SK-N-SH treated with all-trans-retinoic acid at 6 μM for 48 hours (cell line): ENCODE results near the gene LMAN1L.

Source experiments
- ATAC-seq: fragments of 200-7000 bp; cut with Tn5 transposase; 3 replicates; pipeline ENCODE4 v1.9.1; 2020; ENCODE audit warnings: mild to moderate bottlenecking, moderate library complexity
- ARNTL ChIP-seq: fragments of 450-650 bp; formaldehyde crosslinking; IDR thresholded peaks from 2 replicates; pipeline ENCODE4 v1.5.0; 2020; ENCODE audit warnings: low read depth, mild to moderate bottlenecking, moderate library complexity, borderline replicate concordance
- BACH2 ChIP-seq: fragments of 250-450 bp; sonication (Bioruptor Pico); IDR thresholded peaks from 2 replicates; pipeline ENCODE4 v1.9.0; 2021; ENCODE audit warnings: mild to moderate bottlenecking, borderline replicate concordance
- CSDC2 ChIP-seq: fragments of 250-450 bp; sonication (Bioruptor Pico); IDR thresholded peaks from 2 replicates; pipeline ENCODE4 v1.5.0; 2020; ENCODE audit warnings: mild to moderate bottlenecking, moderate library complexity
- GLIS3 ChIP-seq: fragments of 250-450 bp; sonication (Bioruptor Pico); IDR thresholded peaks from 2 replicates; pipeline ENCODE4 v1.5.0; 2020; ENCODE audit warnings: mild to moderate bottlenecking, moderate library complexity
- ISL1 ChIP-seq: fragments of 250-450 bp; sonication (Bioruptor Pico); IDR thresholded peaks from 2 replicates; pipeline ENCODE4 v2.1.2; 2022; ENCODE audit warnings: mild to moderate bottlenecking, moderate library complexity
- OSR1 ChIP-seq: fragments of 250-450 bp; sonication (Bioruptor Pico); IDR thresholded peaks from 2 replicates; pipeline ENCODE4 v1.8.0; 2022; ENCODE audit warnings: moderate library complexity, mild to moderate bottlenecking, inconsistent platforms
- PPARA ChIP-seq: fragments of 250-450 bp; sonication (Bioruptor Pico); IDR thresholded peaks from 2 replicates; pipeline ENCODE4 v1.5.0; 2020; ENCODE audit warnings: mild to moderate bottlenecking, borderline replicate concordance
- RARB ChIP-seq: fragments of 250-450 bp; sonication (Bioruptor Pico); IDR thresholded peaks from 2 replicates; pipeline ENCODE4 v1.8.0; 2021; ENCODE audit warnings: mild to moderate bottlenecking, moderate library complexity
- SNAI2 ChIP-seq: fragments of 250-450 bp; sonication (Bioruptor Pico); IDR thresholded peaks from 2 replicates; pipeline ENCODE4 v1.5.0; 2020; ENCODE audit warnings: mild to moderate bottlenecking, moderate library complexity
- TCF4 ChIP-seq: fragments of 250-450 bp; sonication (Bioruptor Pico); IDR thresholded peaks from 2 replicates; pipeline ENCODE4 v1.8.0; 2021; ENCODE audit warnings: mild to moderate bottlenecking, moderate library complexity, borderline replicate concordance
- ZC3H10 ChIP-seq: fragments of 250-450 bp; sonication (Bioruptor Pico); IDR thresholded peaks from 2 replicates; pipeline ENCODE4 v1.5.1; 2021; ENCODE audit warnings: mild to moderate bottlenecking, moderate library complexity
- ZFP3 ChIP-seq: fragments of 250-450 bp; sonication (Bioruptor Pico); IDR thresholded peaks from 2 replicates; pipeline ENCODE4 v1.5.0; 2020; ENCODE audit warnings: mild to moderate bottlenecking, moderate library complexity
- ZFP30 ChIP-seq: fragments of 450-650 bp; formaldehyde crosslinking; IDR thresholded peaks from 2 replicates; pipeline ENCODE4 v1.5.0; 2022; ENCODE audit warnings: mild to moderate bottlenecking, moderate library complexity
- ZNF70 ChIP-seq: fragments of 450-650 bp; formaldehyde crosslinking; IDR thresholded peaks from 2 replicates; pipeline ENCODE4 v1.5.0; 2020; ENCODE audit warnings: mild to moderate bottlenecking, moderate library complexity
- ZNF8 ChIP-seq: fragments of 450-650 bp; formaldehyde crosslinking; IDR thresholded peaks from 2 replicates; pipeline ENCODE4 v1.5.0; 2020; ENCODE audit warnings: mild to moderate bottlenecking, moderate library complexity
- TF ChIP-seq, protein P1 (sequence below): fragments of 250-450 bp; sonication (Bioruptor Pico); IDR thresholded peaks from 2 replicates; pipeline ENCODE4 v1.8.0; 2021; ENCODE audit warnings: low read depth, mild to moderate bottlenecking, moderate library complexity, borderline replicate concordance
- TF ChIP-seq, protein P2 (sequence below): fragments of 250-450 bp; sonication (Bioruptor Pico); IDR thresholded peaks from 2 replicates; pipeline ENCODE4 v1.5.0; 2020; ENCODE audit warnings: mild to moderate bottlenecking, moderate library complexity
- TF ChIP-seq, protein P3 (sequence below): fragments of 250-450 bp; sonication (Bioruptor Pico); IDR thresholded peaks from 2 replicates; pipeline ENCODE4 v1.5.1; 2021; ENCODE audit warnings: mild to moderate bottlenecking, moderate library complexity
- TF ChIP-seq, protein P4 (sequence below): fragments of 250-450 bp; sonication (Bioruptor Pico); IDR thresholded peaks from 2 replicates; pipeline ENCODE4 v1.5.1; 2020; ENCODE audit warnings: low read depth, mild to moderate bottlenecking, moderate library complexity

Gene LMAN1L

DNA sequence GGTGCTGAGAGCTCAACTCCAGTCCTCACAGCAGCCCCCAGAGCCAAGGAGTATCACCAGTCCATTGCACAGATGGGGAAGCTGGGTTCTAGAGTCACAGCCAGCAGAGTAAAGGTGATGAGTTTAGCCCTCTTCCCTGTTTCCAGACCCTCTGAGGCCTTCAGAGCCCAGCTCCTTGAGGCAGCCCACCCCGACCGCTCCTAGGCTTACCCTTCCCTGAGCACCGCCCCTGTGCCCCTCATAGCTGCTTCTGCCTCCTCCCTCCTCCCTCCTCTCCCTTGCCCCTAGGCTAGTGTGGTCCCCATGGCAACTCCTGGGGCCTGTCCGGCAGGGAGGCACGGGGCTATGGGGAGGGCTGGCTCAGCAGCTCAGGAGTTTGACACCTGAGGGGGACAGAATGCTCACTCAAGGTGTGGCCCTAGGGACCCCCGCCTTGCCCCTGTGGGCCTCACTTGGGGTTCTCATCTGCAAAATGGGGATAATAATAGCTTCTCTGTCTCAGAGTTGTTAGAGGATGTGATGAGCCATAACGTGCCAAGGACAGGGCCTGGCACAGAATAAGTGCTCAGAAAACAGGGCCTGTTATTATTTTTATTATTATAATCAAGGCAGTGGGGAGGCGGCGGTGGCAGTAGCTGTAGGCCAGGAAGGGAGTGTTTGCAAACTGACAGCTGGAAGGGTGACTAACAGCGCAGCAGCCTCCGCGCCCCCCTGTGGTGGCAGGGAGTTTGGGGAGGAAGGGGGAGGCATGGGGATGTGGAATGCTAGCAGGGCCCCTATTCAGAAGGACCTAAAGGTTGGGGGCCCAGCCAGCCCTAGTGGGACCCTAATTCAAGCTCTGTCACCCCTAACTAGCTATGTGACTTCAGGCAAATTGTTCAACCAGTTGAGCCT, 19.3 kb upstream of the LMAN1L start:
- TF ChIP-seq, protein P1, sequence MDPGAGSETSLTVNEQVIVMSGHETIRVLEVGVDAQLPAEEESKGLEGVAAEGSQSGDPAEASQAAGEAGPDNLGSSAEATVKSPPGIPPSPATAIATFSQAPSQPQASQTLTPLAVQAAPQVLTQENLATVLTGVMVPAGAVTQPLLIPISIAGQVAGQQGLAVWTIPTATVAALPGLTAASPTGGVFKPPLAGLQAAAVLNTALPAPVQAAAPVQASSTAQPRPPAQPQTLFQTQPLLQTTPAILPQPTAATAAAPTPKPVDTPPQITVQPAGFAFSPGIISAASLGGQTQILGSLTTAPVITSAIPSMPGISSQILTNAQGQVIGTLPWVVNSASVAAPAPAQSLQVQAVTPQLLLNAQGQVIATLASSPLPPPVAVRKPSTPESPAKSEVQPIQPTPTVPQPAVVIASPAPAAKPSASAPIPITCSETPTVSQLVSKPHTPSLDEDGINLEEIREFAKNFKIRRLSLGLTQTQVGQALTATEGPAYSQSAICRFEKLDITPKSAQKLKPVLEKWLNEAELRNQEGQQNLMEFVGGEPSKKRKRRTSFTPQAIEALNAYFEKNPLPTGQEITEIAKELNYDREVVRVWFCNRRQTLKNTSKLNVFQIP (CRISPR knock-in tag) = no peak
- TF ChIP-seq ZFP30 = no peak
- TF ChIP-seq GLIS3 = no peak
- no peak for TF ChIP-seq BACH2 (CRISPR knock-in tag)
- TF ChIP-seq ZNF70 (CRISPR knock-in tag) = no peak

DNA sequence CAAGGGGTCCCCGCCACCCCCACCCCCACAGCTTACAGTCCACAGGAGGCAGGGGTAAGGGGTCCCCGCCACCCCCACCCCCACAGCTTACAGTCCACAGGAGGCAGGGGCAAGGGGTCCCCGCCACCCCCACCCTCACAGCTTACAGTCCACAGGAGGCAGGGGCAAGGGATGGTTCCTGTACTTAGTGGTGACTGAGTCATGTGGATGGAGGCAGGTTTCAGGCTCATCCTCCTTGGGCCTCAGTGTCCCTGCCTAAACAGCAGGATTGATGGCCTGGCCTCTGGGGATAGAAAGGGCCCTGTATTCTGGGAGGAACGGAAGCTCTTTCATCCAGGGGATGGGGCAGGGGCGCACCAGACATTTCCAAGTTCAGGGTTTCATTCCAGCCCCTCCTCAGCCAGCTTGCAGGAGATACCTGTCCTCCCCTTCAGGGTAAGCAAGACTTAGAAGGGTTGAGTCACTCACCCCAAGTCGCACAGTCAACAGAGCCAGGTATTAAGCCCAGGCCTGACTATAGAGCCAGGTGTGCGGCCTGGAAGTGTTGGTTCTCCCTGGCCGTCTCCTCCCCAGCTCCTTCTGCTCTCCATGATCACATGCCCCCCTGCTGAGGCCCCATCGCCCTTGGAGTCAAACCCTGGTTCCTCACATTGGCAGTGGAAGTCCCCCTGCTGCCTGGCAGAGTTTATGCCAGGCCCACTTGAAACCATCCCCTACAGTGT, 18.2 kb upstream of the LMAN1L start:
- TF ChIP-seq TCF4 (CRISPR knock-in tag) (no peak), ZNF70 (CRISPR knock-in tag) (no peak), SNAI2 (CRISPR knock-in tag) (no peak), ZC3H10 (CRISPR knock-in tag) (no peak), PPARA (no peak), ARNTL (no peak), RARB (CRISPR knock-in tag) (no peak)
- TF ChIP-seq, protein P1 (CRISPR knock-in tag) = no peak
- TF ChIP-seq, protein P2, sequence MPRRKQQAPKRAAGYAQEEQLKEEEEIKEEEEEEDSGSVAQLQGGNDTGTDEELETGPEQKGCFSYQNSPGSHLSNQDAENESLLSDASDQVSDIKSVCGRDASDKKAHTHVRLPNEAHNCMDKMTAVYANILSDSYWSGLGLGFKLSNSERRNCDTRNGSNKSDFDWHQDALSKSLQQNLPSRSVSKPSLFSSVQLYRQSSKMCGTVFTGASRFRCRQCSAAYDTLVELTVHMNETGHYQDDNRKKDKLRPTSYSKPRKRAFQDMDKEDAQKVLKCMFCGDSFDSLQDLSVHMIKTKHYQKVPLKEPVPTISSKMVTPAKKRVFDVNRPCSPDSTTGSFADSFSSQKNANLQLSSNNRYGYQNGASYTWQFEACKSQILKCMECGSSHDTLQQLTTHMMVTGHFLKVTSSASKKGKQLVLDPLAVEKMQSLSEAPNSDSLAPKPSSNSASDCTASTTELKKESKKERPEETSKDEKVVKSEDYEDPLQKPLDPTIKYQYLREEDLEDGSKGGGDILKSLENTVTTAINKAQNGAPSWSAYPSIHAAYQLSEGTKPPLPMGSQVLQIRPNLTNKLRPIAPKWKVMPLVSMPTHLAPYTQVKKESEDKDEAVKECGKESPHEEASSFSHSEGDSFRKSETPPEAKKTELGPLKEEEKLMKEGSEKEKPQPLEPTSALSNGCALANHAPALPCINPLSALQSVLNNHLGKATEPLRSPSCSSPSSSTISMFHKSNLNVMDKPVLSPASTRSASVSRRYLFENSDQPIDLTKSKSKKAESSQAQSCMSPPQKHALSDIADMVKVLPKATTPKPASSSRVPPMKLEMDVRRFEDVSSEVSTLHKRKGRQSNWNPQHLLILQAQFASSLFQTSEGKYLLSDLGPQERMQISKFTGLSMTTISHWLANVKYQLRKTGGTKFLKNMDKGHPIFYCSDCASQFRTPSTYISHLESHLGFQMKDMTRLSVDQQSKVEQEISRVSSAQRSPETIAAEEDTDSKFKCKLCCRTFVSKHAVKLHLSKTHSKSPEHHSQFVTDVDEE = no peak
- TF ChIP-seq, protein P3, sequence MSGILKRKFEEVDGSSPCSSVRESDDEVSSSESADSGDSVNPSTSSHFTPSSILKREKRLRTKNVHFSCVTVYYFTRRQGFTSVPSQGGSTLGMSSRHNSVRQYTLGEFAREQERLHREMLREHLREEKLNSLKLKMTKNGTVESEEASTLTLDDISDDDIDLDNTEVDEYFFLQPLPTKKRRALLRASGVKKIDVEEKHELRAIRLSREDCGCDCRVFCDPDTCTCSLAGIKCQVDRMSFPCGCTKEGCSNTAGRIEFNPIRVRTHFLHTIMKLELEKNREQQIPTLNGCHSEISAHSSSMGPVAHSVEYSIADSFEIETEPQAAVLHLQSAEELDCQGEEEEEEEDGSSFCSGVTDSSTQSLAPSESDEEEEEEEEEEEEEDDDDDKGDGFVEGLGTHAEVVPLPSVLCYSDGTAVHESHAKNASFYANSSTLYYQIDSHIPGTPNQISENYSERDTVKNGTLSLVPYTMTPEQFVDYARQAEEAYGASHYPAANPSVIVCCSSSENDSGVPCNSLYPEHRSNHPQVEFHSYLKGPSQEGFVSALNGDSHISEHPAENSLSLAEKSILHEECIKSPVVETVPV (CRISPR knock-in tag) = no peak
- TF ChIP-seq, protein P4, sequence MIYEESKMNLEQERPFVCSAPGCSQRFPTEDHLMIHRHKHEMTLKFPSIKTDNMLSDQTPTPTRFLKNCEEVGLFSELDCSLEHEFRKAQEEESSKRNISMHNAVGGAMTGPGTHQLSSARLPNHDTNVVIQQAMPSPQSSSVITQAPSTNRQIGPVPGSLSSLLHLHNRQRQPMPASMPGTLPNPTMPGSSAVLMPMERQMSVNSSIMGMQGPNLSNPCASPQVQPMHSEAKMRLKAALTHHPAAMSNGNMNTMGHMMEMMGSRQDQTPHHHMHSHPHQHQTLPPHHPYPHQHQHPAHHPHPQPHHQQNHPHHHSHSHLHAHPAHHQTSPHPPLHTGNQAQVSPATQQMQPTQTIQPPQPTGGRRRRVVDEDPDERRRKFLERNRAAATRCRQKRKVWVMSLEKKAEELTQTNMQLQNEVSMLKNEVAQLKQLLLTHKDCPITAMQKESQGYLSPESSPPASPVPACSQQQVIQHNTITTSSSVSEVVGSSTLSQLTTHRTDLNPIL (CRISPR knock-in tag) = no peak
- TF ChIP-seq, all 23 proteins: peak for 0
- ATAC-seq = no peak

More for the DNA sequence above, 19.3 kb upstream of the LMAN1L start:
- no peak for ATAC-seq

DNA sequence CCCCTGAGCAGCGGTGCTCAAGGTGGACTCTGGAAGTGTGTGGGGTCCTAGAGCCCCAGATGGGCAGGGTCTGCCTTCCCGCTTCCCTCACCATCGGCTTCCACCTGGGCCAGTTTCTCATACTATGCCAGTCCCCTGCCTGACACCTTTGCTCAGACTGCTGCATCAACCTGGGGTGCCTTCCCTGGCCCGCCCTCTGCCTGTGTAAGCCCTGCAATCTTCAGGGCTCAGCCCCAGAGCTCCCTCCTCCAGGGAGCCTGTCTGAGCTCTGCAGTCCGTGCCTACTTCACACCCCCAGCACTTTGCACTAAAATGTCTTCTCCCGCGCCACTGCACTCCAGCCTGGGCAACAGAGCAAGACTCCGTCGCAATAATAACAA, 17.7 kb upstream of the LMAN1L start:
- no peak for TF ChIP-seq ARNTL
- TF ChIP-seq OSR1 (CRISPR knock-in tag) = no peak
- TF ChIP-seq ZNF8 (CRISPR knock-in tag) = no peak
- TF ChIP-seq RARB (CRISPR knock-in tag) = no peak
- no peak for TF ChIP-seq TCF4 (CRISPR knock-in tag)
- TF ChIP-seq ISL1 (CRISPR knock-in tag) = no peak
- TF ChIP-seq GLIS3 = no peak
- TF ChIP-seq ZFP3 (CRISPR knock-in tag) = no peak
- no peak for TF ChIP-seq ZFP30
- no peak for TF ChIP-seq PPARA
- no peak for TF ChIP-seq CSDC2
- TF ChIP-seq, protein P2 = no peak
- no peak for TF ChIP-seq SNAI2 (CRISPR knock-in tag)
- TF ChIP-seq, protein P1 (CRISPR knock-in tag) = no peak
- no peak for ATAC-seq
